ENCODE measurements around the gene IFIT1B. TPM values are rescaled to one million over a fixed set of nuclear protein-coding genes. Genes with fewer than 3 reads are reported as not detected.
"Not testable (repeated sequence)": the region's sequence is repeated elsewhere in the genome, so short reads cannot be mapped to it uniquely, and the experiment has no call there.

Gene IFIT1B
- total and polyA plus RNA-seq, 10 of the 15 experiments (the other 5 are each of a cell fraction or from before 2014, with no cell fraction given): 0.04 TPM; not detected in 9

DNA sequence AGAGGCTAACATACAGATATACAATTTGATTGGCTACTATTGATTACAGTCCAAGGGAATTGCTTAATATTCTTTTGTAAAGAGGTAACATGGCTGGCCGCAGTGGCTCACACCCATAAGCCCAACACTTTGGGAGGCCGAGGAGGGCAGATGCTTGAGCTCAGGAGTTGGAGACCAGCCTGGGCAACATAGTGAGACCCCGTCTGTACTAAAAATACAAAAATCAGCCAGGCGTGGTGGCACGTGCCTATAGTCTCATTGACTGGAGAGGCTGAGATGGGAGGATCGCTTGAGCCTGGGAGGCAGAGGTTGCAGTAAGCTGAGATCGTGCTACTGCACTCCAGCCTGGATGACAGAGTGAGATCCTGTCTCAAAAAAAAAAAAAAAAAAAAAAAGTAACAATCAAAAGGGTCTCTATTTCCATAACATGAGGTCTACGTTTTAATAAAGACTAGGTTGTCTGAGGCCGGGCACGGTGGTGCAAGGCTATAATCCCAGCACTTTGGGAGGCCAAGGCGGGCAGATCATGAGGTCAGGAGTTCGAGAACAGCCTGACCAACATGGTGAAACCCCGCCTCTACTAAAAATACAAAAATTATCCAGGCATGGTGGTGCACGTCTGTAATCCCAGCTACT, 46.3 kb upstream of the IFIT1B start:
- Histone ChIP-seq H3K4me2 (ENCODE audit: control insufficient read depth, insufficient read depth) (peak overlapping the region; percentile 77), H3K4me3 (peak overlapping the region; percentile 74; the same call in 1 of the 2 replicates), H3K79me2 (ENCODE audit: control insufficient read depth, insufficient read depth, low read length) (peaks cover 64% of the 10 kb centered on the region), H3K9ac (ENCODE audit: control insufficient read depth, insufficient read depth, low read length) (peak overlapping the region; percentile 69), H3K4me1 (ENCODE audit: control insufficient read depth, insufficient read depth, low read length) (peaks cover 22% of the 10 kb centered on the region), H3K27ac (ENCODE audit: control insufficient read depth, insufficient read depth) (peak overlapping the region; percentile 89)
- intact Hi-C loops (cut with micrococcal nuclease; ENCODE audit: unreplicated experiment); in situ Hi-C loops (cut with MboI); H3K36me3 ChIP-seq (ENCODE audit: control insufficient read depth in 2 of 2, insufficient read depth in 2 of 2, low read length in 1 of 2); H3K27me3 ChIP-seq (replicated peaks in 1 of 2; ENCODE audit: control insufficient read depth in 2 of 2, insufficient read depth in 2 of 2, low read length in 1 of 2); BruUV-seq (replicated peaks); FAIRE-seq; ATAC-seq; DNase-seq (ENCODE audit: low read depth, low spot score); H2AFZ ChIP-seq (ENCODE audit: control insufficient read depth, low read depth, low read length); H4K20me1 ChIP-seq (ENCODE audit: control insufficient read depth, insufficient read depth); H3K9me3 ChIP-seq (replicated peaks; ENCODE audit: control insufficient read depth, insufficient read depth, low read length): not testable (repeated sequence)
- ChIA-PET SMC1A (ENCODE audit: uncharacterized antibody, unreplicated experiment) (interaction anchor here (0.7 to 4.6 kb wide), 15 partner anchors 8 to 405 kb away, joined by 3 to 40 read pairs (median 4); partner anchors contain the start of genes IFIT1, IFIT2 and IFIT5), POLR2A (interaction anchor here (0.9 to 1.4 kb wide), 2 partner anchors 20 to 32 kb away, joined by 4 to 6 read pairs; no protein-coding TSS in a partner anchor), CTCF (interaction anchor here (0.8 to 2.7 kb wide), 8 partner anchors 27 to 399 kb away, joined by 3 to 13 read pairs (median 4); partner anchors contain the start of genes IFIT1 and LIPA), RAD21 (ENCODE audit: unreplicated experiment) (interaction anchor here (0.7 to 2.0 kb wide), 9 partner anchors 12 to 267 kb away, joined by 3 to 8 read pairs (median 3); partner anchors contain the start of genes IFIT1, IFIT5 and LIPA)
- TF ChIP-seq PAX5 (IDR thresholded peaks at IDR 0.05; ENCODE audit: borderline replicate concordance, low read depth, low read length): peak; percentile 54; the same call in 1 of the 2 replicates
- peak; percentile 46 to 77; a peak in 3 of 4 replicates for TF ChIP-seq BHLHE40 (IDR thresholded peaks at IDR 0.05; ENCODE audit: borderline replicate concordance in 1 of 2, low read depth in 2 of 2, low read length in 1 of 2)
- 51% methylated on average over 14 of the region's 14 CpGs for WGBS (ENCODE audit: insufficient coverage, insufficient replicate concordance, low lambda C conversion rate, missing lambda C conversion rate)

DNA sequence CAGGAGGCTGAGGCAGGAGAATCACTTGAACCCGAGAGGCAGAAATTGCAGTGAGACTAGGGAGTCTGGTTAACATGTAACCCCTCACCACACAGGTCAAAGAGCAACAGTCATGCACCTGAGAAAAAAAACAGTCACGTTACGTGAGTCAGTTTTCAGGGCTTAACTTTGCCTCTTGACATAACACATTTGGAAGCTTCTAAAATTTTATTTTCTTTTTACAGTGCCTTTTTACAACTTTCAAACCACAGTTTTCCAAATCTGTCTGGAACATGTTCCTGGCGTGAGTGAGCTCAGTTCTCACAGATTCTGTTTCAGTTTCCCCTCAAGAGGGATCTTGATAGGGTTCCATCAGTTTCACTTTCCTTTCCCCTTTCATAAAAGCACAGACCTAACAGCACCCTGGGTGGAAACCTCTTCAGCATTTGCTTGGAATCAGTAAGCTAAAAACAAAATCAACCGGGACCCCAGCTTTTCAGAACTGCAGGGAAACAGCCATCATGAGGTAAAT, 45.7 kb upstream of the IFIT1B start:
- WGBS (ENCODE audit: insufficient coverage, insufficient replicate concordance, low lambda C conversion rate, missing lambda C conversion rate): 1% methylated on average over 5 of the region's 5 CpGs
- H3K9ac ChIP-seq (ENCODE audit: control insufficient read depth, insufficient read depth, low read length): peak overlapping the region; percentile 69
- peaks cover 64% of the 10 kb centered on the region for H3K79me2 ChIP-seq (ENCODE audit: control insufficient read depth, insufficient read depth, low read length)
- TF ChIP-seq BCL11A (IDR thresholded peaks at IDR 0.05; ENCODE audit: low read depth, low read length) (peak; percentile 37; the same call in 1 of the 2 replicates), ZNF207 (IDR thresholded peaks at IDR 0.05; ENCODE audit: borderline replicate concordance) (peak; percentile 66; the same call in 1 of the 2 replicates)
- TF ChIP-seq, protein P1, sequence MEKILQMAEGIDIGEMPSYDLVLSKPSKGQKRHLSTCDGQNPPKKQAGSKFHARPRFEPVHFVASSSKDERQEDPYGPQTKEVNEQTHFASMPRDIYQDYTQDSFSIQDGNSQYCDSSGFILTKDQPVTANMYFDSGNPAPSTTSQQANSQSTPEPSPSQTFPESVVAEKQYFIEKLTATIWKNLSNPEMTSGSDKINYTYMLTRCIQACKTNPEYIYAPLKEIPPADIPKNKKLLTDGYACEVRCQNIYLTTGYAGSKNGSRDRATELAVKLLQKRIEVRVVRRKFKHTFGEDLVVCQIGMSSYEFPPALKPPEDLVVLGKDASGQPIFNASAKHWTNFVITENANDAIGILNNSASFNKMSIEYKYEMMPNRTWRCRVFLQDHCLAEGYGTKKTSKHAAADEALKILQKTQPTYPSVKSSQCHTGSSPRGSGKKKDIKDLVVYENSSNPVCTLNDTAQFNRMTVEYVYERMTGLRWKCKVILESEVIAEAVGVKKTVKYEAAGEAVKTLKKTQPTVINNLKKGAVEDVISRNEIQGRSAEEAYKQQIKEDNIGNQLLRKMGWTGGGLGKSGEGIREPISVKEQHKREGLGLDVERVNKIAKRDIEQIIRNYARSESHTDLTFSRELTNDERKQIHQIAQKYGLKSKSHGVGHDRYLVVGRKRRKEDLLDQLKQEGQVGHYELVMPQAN (conservative IDR thresholded peaks at IDR 0.05): 0 out of 2 replicates have a peak, but pooled peaks have one; percentile 47
- TF ChIP-seq, protein P2, sequence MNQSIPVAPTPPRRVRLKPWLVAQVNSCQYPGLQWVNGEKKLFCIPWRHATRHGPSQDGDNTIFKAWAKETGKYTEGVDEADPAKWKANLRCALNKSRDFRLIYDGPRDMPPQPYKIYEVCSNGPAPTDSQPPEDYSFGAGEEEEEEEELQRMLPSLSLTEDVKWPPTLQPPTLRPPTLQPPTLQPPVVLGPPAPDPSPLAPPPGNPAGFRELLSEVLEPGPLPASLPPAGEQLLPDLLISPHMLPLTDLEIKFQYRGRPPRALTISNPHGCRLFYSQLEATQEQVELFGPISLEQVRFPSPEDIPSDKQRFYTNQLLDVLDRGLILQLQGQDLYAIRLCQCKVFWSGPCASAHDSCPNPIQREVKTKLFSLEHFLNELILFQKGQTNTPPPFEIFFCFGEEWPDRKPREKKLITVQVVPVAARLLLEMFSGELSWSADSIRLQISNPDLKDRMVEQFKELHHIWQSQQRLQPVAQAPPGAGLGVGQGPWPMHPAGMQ (IDR thresholded peaks at IDR 0.05; ENCODE audit: borderline replicate concordance): no peak

More for the DNA sequence above, 45.7 kb upstream of the IFIT1B start:
- ChIA-PET RAD21 (ENCODE audit: unreplicated experiment) (interaction anchor here (0.7 to 2.0 kb wide), 9 partner anchors 11 to 266 kb away, joined by 3 to 8 read pairs (median 3); partner anchors contain the start of genes IFIT1 and IFIT5), SMC1A (ENCODE audit: uncharacterized antibody, unreplicated experiment) (interaction anchor here (0.6 to 1.7 kb wide), 18 partner anchors 8 to 405 kb away, joined by 3 to 8 read pairs (median 4); partner anchors contain the start of genes IFIT1 and IFIT5), POLR2A (interaction anchor here (0.9 to 1.4 kb wide), 2 partner anchors 20 to 32 kb away, joined by 4 to 6 read pairs; no protein-coding TSS in a partner anchor), CTCF (interaction anchor here (0.8 to 2.7 kb wide), 11 partner anchors 14 to 399 kb away, joined by 3 to 13 read pairs (median 4); partner anchors contain the start of genes IFIT1 and LIPA)
- BruUV-seq (replicated peaks): no TSS peak
- peak; percentile 90 for FAIRE-seq
- H3K4me1 ChIP-seq (ENCODE audit: control insufficient read depth, insufficient read depth, low read length): peaks cover 22% of the 10 kb centered on the region
- DNase-seq (ENCODE audit: low read depth, low spot score): peak; percentile 92
- no peak overlapping the region for H2AFZ ChIP-seq (ENCODE audit: control insufficient read depth, low read depth, low read length)
- H3K27me3 ChIP-seq (replicated peaks in 1 of 2; ENCODE audit: control insufficient read depth in 2 of 2, insufficient read depth in 2 of 2, low read length in 1 of 2): no peaks in the 10 kb centered on the region
- no peaks in the 10 kb centered on the region; a peak in 1 of 4 replicates for H3K36me3 ChIP-seq (ENCODE audit: control insufficient read depth in 2 of 2, insufficient read depth in 2 of 2, low read length in 1 of 2)
- H3K27ac ChIP-seq (ENCODE audit: control insufficient read depth, insufficient read depth): peak overlapping the region; percentile 89
- ATAC-seq: peak; percentile 66
- intact Hi-C loops (cut with micrococcal nuclease; ENCODE audit: unreplicated experiment) (no loop called here), in situ Hi-C loops (cut with MboI) (no loop called here)
- H3K4me3 ChIP-seq: peak overlapping the region; percentile 74
- H3K4me2 ChIP-seq (ENCODE audit: control insufficient read depth, insufficient read depth): peak overlapping the region; percentile 77
- no peaks in the 10 kb centered on the region for H3K9me3 ChIP-seq (replicated peaks; ENCODE audit: control insufficient read depth, insufficient read depth, low read length)
- H4K20me1 ChIP-seq (ENCODE audit: control insufficient read depth, insufficient read depth): no peaks in the 10 kb centered on the region
